Left ventricle myocardium inferior (tissue), 1 donor: ENCODE results near the gene COG2. TPM values are rescaled to one million over a fixed set of nuclear protein-coding genes. Genes with fewer than 3 reads are reported as not detected.
"Not testable (repeated sequence)": the region's sequence is repeated elsewhere in the genome, so short reads cannot be mapped to it uniquely, and the experiment has no call there.

Experiments
- DNase-seq: peaks from one replicate; pipeline ENCODE4 v3.0.0-alpha.2; 2020
- H3K27ac ChIP-seq: fragments of 200-600 bp; replicated peaks from 2 replicates; pipeline ENCODE4 v1.8.0; 2021
- H3K27me3 ChIP-seq: fragments of 200-600 bp; 2 replicates; pipeline ENCODE4 v1.8.0; 2021; ENCODE audit warnings: low read depth
- H3K36me3 ChIP-seq: fragments of 200-600 bp; 2 replicates; pipeline ENCODE4 v1.8.0; 2021
- H3K4me1 ChIP-seq: fragments of 200-600 bp; 2 replicates; pipeline ENCODE4 v1.8.0; 2021
- H3K4me3 ChIP-seq: fragments of 200-600 bp; 2 replicates; pipeline ENCODE4 v1.8.0; 2021; ENCODE audit warnings: mild to moderate bottlenecking, moderate library complexity
- H3K9me3 ChIP-seq: fragments of 200-600 bp; replicated peaks from 2 replicates; pipeline ENCODE4 v1.8.0; 2021
- CTCF ChIP-seq: fragments of 200-600 bp; IDR thresholded peaks from 2 replicates; pipeline ENCODE4 v1.8.0; 2021; ENCODE audit warnings: antibody characterized with exemption, mild to moderate bottlenecking, borderline replicate concordance
- intact Hi-C: fragments of 100-400 bp; cut with micrococcal nuclease; formaldehyde crosslinking; loops from one replicate; pipeline ENCODE4 v1.11.0; 2022
- total RNA-seq: library from RNA; stranded (reverse); fragmentation: NEBNext Ultra II Directional; extraction: Animal tissue kit (Norgen Biotek cat#: 25700); gene quantifications from one replicate; pipeline ENCODE4 v1.2.1, GENCODE V29; 2021
- donor health status: DM: no; HTN: yes; CAD: no; lungs with severe emphysema.

Gene COG2
- total RNA-seq, 1 donor from 2014 or later = 25.6 TPM

DNA sequence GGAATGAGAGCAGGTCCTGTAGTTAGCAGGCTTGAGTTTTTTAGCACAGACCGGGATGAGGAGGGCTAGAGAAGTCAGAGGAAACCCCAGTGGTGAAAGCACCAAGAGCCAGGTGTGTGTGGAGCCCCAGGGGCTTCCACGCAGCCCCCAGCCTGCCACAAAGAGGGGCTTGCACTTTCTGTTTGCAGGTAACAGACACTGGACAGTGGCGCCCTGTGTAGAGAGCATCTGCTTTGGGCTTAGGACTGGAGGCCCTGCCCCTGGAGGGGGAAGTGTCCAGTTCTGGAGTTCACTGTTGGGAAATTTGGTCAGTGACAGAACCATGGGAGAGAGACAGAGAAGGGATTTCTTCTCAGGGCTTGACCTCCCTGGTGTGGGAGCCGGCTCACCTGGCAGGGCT lies 52.2 kb downstream of the COG2 start:
- no peak for DNase-seq
- Histone ChIP-seq H3K27ac (no peak overlapping the region), H3K27me3 (peaks cover 3% of the 10 kb centered on the region), H3K4me3 (no peak overlapping the region), H3K36me3 (peaks cover 50% of the 10 kb centered on the region), H3K9me3 (no peaks in the 10 kb centered on the region), H3K4me1 (peaks cover 17% of the 10 kb centered on the region)
- TF ChIP-seq CTCF = no peak
- intact Hi-C loops = loop anchor here (10.0 kb wide), 1 partner anchor 80 kb away; no protein-coding TSS in a partner anchor

DNA sequence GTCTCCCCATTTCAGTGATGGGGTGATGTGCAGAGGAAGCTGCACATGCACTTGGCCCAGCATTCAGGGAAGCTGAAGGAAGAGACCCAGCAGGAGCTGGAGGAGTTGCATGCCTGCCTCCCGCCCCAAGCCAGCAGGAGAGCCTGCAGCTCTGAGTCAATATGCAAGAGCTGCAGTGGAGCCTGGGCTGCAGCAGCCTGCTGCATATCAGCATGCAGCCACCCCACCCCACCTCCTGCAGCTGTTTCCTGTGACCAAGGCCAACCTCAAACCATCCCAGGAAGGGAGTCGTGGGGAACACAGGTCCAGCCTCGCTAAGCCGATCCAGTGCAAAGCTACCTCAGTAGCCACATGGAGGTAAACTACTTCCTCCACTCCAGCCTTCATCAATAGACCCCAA lies 52.7 kb downstream of the COG2 start:
- H3K36me3 ChIP-seq = peaks cover 44% of the 10 kb centered on the region
- intact Hi-C loops = loop anchor here (10.0 kb wide), 1 partner anchor 80 kb away; no protein-coding TSS in a partner anchor

GRCh38 chr1:230696218-230696617 lies 53.9 kb downstream of the COG2 start:
- peaks cover 17% of the 10 kb centered on the region for H3K4me1 ChIP-seq
- TF ChIP-seq CTCF = no peak
- H3K36me3 ChIP-seq = peaks cover 32% of the 10 kb centered on the region
- no peak for DNase-seq
- H3K27me3 ChIP-seq = peaks cover 3% of the 10 kb centered on the region
- intact Hi-C loops = loop anchor here (10.0 kb wide), 1 partner anchor 79 kb away; no protein-coding TSS in a partner anchor
- H3K9me3 ChIP-seq = no peaks in the 10 kb centered on the region
- H3K27ac ChIP-seq = no peak overlapping the region
- no peak overlapping the region for H3K4me3 ChIP-seq

More for the DNA sequence above, 52.7 kb downstream of the COG2 start:
- Histone ChIP-seq H3K27me3 (peaks cover 3% of the 10 kb centered on the region), H3K4me3 (no peak overlapping the region), H3K27ac (no peak overlapping the region), H3K4me1 (peaks cover 17% of the 10 kb centered on the region), H3K9me3 (no peaks in the 10 kb centered on the region)
- no peak for TF ChIP-seq CTCF
- no peak for DNase-seq

GRCh38 chr1:230696722-230697437 lies 54.6 kb downstream of the COG2 start:
- intact Hi-C loops = loop anchor here (10.0 kb wide), 1 partner anchor 78 kb away; no protein-coding TSS in a partner anchor
- H3K4me3 ChIP-seq = no peak overlapping the region
- peaks cover 17% of the 10 kb centered on the region for H3K4me1 ChIP-seq
- H3K36me3 ChIP-seq = peaks cover 25% of the 10 kb centered on the region
- H3K27me3 ChIP-seq = peaks cover 3% of the 10 kb centered on the region
- no peak for TF ChIP-seq CTCF
- no peak for DNase-seq
- H3K9me3 ChIP-seq = no peaks in the 10 kb centered on the region
- no peak overlapping the region for H3K27ac ChIP-seq

GRCh38 chr1:230698130-230698529 lies 55.8 kb downstream of the COG2 start:
- no peak overlapping the region for H3K4me3 ChIP-seq
- H3K27me3 ChIP-seq = peaks cover 3% of the 10 kb centered on the region
- DNase-seq = no peak
- H3K4me1 ChIP-seq = peaks cover 17% of the 10 kb centered on the region
- intact Hi-C loops = loop anchor here (10.0 kb wide), 1 partner anchor 77 kb away; no protein-coding TSS in a partner anchor
- no peaks in the 10 kb centered on the region for H3K9me3 ChIP-seq
- TF ChIP-seq CTCF = no peak
- H3K27ac ChIP-seq = no peak overlapping the region
- peaks cover 19% of the 10 kb centered on the region for H3K36me3 ChIP-seq

DNA sequence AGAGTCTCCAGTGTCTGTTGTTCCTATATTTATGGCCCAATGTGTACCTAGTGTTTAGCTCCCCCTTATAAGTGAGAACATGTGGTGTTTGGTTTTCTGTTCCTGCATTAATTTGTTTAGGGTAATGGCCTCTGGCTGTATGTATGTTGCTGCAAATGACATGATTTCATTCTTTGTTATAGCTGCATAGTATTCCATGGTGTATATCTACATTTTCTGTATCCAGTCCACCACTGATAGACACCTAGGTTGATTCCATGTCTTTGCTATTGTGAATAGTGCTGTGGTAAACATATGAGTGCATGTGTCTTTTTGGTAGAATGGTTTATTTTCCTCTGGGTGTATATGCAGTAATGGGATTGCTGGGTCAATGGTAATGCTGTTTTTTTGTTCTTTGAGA lies 56.7 kb downstream of the COG2 start:
- Histone ChIP-seq H3K36me3 (peaks cover 16% of the 10 kb centered on the region), H3K4me1 (peaks cover 17% of the 10 kb centered on the region)
- not testable (repeated sequence) for H3K27ac ChIP-seq, DNase-seq, H3K27me3 ChIP-seq, H3K4me3 ChIP-seq, H3K9me3 ChIP-seq
- intact Hi-C loops = loop anchor here (10.0 kb wide), 1 partner anchor 76 kb away; no protein-coding TSS in a partner anchor
